Choroid plexus epithelial cell (primary cell): Measurements from ENCODE around the gene MAGT1.
"Not testable (repeated sequence)": the region's sequence is repeated elsewhere in the genome, so short reads cannot be mapped to it uniquely, and the experiment has no call there.

Source experiments
- DNase-seq: peaks from one replicate; pipeline ENCODE4 v3.0.0-alpha.2; 2010; ENCODE audit warnings: low read depth
- H3K4me3 ChIP-seq: 2 replicates; pipeline ENCODE4 v1.5.1; 2011; ENCODE audit warnings: low read depth, mild to moderate bottlenecking, control low read depth, low read length, moderate library complexity
- CTCF ChIP-seq: conservative IDR thresholded peaks from 2 replicates; pipeline ENCODE4 v1.5.1; 2011; ENCODE audit warnings: low read depth, mild to moderate bottlenecking, control low read depth, inconsistent platforms, low read length, moderate library complexity

Gene MAGT1

GRCh38 chrX:77901506-77901905 lies 6.3 kb upstream of the MAGT1 start:
- no peak for DNase-seq
- H3K4me3 ChIP-seq: no peak overlapping the region
- TF ChIP-seq CTCF: no peak

- DNase-seq: no peak
- TF ChIP-seq CTCF: no peak
- peak overlapping the region; percentile 64 for H3K4me3 ChIP-seq
Measured at GRCh38 chrX:77900688-77901087, 5.5 kb upstream of the MAGT1 start.

- DNase-seq: peak; percentile 97
- peak; percentile 57 for TF ChIP-seq CTCF
- H3K4me3 ChIP-seq: peak within 1 kb of the TSS; percentile 64
Measured at GRCh38 chrX:77899081-77899828, 4.0 kb upstream of the MAGT1 start, which contains the start of gene COX7B. Gene COX7B (plus strand): TSS chrX:77899468. CDS start chrX:77899554, 86 bp downstream.

- no peak for DNase-seq
- H3K4me3 ChIP-seq: no peak overlapping the region
- TF ChIP-seq CTCF: no peak
Measured at GRCh38 chrX:77893713-77894112, 1.5 kb downstream of the MAGT1 start.

GRCh38 chrX:77892887-77893286 lies 2.3 kb downstream of the MAGT1 start:
- no peak for DNase-seq
- H3K4me3 ChIP-seq: no peak overlapping the region
- no peak for TF ChIP-seq CTCF

GRCh38 chrX:77881418-77881817 lies 13.8 kb downstream of the MAGT1 start:
- not testable (repeated sequence) for DNase-seq, H3K4me3 ChIP-seq

- no peak for TF ChIP-seq CTCF
- no peak overlapping the region for H3K4me3 ChIP-seq
- DNase-seq: no peak
Measured at GRCh38 chrX:77875372-77875771, 19.9 kb downstream of the MAGT1 start.

GRCh38 chrX:77831544-77831943 lies 63.7 kb downstream of the MAGT1 start:
- not testable (repeated sequence) for H3K4me3 ChIP-seq, DNase-seq

GRCh38 chrX:77821989-77822388 lies 73.2 kb downstream of the MAGT1 start:
- not testable (repeated sequence) for H3K4me3 ChIP-seq, DNase-seq
